ENCODE measurements around the gene KCTD21.

KCTD21 gene

GRCh38 chr11:78224506-78224905, 36.1 kb upstream of the KCTD21 start:
- TF ChIP-seq TAF1 (IDR thresholded peaks at IDR 0.05; ENCODE audit: borderline replicate concordance, insufficient read depth, low read length) (no peak), REST (IDR thresholded peaks at IDR 0.05; ENCODE audit: insufficient read depth in 1 of 2, low read depth in 2 of 2, low read length in 2 of 2) (no peak), POLR2AphosphoS5 (IDR thresholded peaks at IDR 0.05; ENCODE audit: low read depth, low read length) (no peak), FOXP2 (optimal IDR thresholded peaks at IDR 0.05; ENCODE audit: borderline replicate concordance, extremely low read depth, extremely low read length, insufficient read depth) (no peak), SIN3A (IDR thresholded peaks at IDR 0.05; ENCODE audit: borderline replicate concordance, insufficient read depth, low read length) (no peak)

- TF ChIP-seq POLR2AphosphoS5 (IDR thresholded peaks at IDR 0.05; ENCODE audit: low read depth, low read length) (no peak), FOXP2 (optimal IDR thresholded peaks at IDR 0.05; ENCODE audit: borderline replicate concordance, extremely low read depth, extremely low read length, insufficient read depth) (no peak), SIN3A (IDR thresholded peaks at IDR 0.05; ENCODE audit: borderline replicate concordance, insufficient read depth, low read length) (no peak), REST (IDR thresholded peaks at IDR 0.05; ENCODE audit: insufficient read depth in 1 of 2, low read depth in 2 of 2, low read length in 2 of 2) (no peak), TAF1 (IDR thresholded peaks at IDR 0.05; ENCODE audit: borderline replicate concordance, insufficient read depth, low read length) (no peak)
Observed at GRCh38 chr11:78223320-78223954, 35.0 kb upstream of the KCTD21 start.

- TF ChIP-seq REST (IDR thresholded peaks at IDR 0.05; ENCODE audit: insufficient read depth in 1 of 2, low read depth in 2 of 2, low read length in 2 of 2) (no peak), POLR2AphosphoS5 (IDR thresholded peaks at IDR 0.05; ENCODE audit: low read depth, low read length) (no peak), SIN3A (IDR thresholded peaks at IDR 0.05; ENCODE audit: borderline replicate concordance, insufficient read depth, low read length) (no peak), TAF1 (IDR thresholded peaks at IDR 0.05; ENCODE audit: borderline replicate concordance, insufficient read depth, low read length) (no peak), FOXP2 (optimal IDR thresholded peaks at IDR 0.05; ENCODE audit: borderline replicate concordance, extremely low read depth, extremely low read length, insufficient read depth) (no peak)
Observed at GRCh38 chr11:78221396-78222315, 33.2 kb upstream of the KCTD21 start.

- no peak for TF ChIP-seq POLR2AphosphoS5 (IDR thresholded peaks at IDR 0.05; ENCODE audit: low read depth, low read length)
- no peak for TF ChIP-seq TAF1 (IDR thresholded peaks at IDR 0.05; ENCODE audit: borderline replicate concordance, insufficient read depth, low read length)
- no peak for TF ChIP-seq FOXP2 (optimal IDR thresholded peaks at IDR 0.05; ENCODE audit: borderline replicate concordance, extremely low read depth, extremely low read length, insufficient read depth)
- TF ChIP-seq SIN3A (IDR thresholded peaks at IDR 0.05; ENCODE audit: borderline replicate concordance, insufficient read depth, low read length), result no peak
Observed at GRCh38 chr11:78220218-78221157, 32.1 kb upstream of the KCTD21 start.
